Stomach (tissue), 9 donors: ENCODE measurements around the gene DNAH10. TPM values are rescaled to one million over a fixed set of nuclear protein-coding genes. Genes with fewer than 3 reads are reported as not detected.

Source experiments
- DNase-seq, 2 donors: peaks; one replicate each; pipeline versions ENCODE4 v3.0.0 to v3.0.0-alpha.2; 2013 to 2019
- H3K27ac ChIP-seq, 5 donors: fragments of 200-600 bp in 4 of 5; sonication (generic) in 4 of 5; one replicate each; pipeline ENCODE4 v1.5.1; 2013 to 2019; ENCODE audit warnings: mild to moderate bottlenecking in 1 of 5, moderate library complexity in 1 of 5
- H3K27me3 ChIP-seq, 3 donors: fragments of 200-600 bp; sonication (generic); one replicate each; pipeline ENCODE4 v1.5.1; 2017 to 2019; ENCODE audit warnings: mixed run types in 1 of 3
- H3K36me3 ChIP-seq, 4 donors: fragments of 200-600 bp; sonication (generic); 1 replicate in 3 of 4; 2 replicates in 1 of 4; pipeline ENCODE4 v1.5.1; 2016 to 2019
- H3K4me1 ChIP-seq, 4 donors: fragments of 200-600 bp; sonication (generic); one replicate each; pipeline ENCODE4 v1.5.1; 2016 to 2019
- H3K4me3 ChIP-seq, 4 donors: fragments of 200-600 bp; sonication (generic) in 3 of 4; one replicate each; pipeline ENCODE4 v1.5.1; 2016 to 2019; ENCODE audit warnings: mild to moderate bottlenecking in 1 of 4
- H3K9me3 ChIP-seq, 4 donors: fragments of 200-600 bp; sonication (generic); one replicate each; pipeline ENCODE4 v1.5.1; 2016 to 2019
- EP300 ChIP-seq: sonication (generic); formaldehyde crosslinking; IDR thresholded peaks from one replicate; pipeline ENCODE4 v1.6.1; 2017; ENCODE audit warnings: antibody characterized with exemption
- POLR2A ChIP-seq, 4 donors: fragments of 450-650 bp; IDR thresholded peaks; one replicate each; pipeline ENCODE4 v1.6.1; 2016; ENCODE audit warnings: antibody characterized with exemption in 4 of 4, control low read depth in 2 of 4, mild to moderate bottlenecking in 1 of 4, moderate library complexity in 1 of 4
- POLR2AphosphoS5 ChIP-seq, 3 donors: sonication (generic); formaldehyde crosslinking; IDR thresholded peaks; one replicate each; pipeline ENCODE4 v1.6.1; 2016; ENCODE audit warnings: antibody characterized with exemption in 3 of 3
- WGBS, 5 donors: extraction: QIAGEN DNeasy Blood & Tissue Kit in 3 of 5; methylation state at CpG; one replicate each; pipeline versions ENCODE4 v1.1.5 to v1.1.7; 2013 to 2018; 5-methylcytosine and 5-hydroxymethylcytosine counted together
- intact Hi-C: fragments of 100-400 bp; cut with DNase I; formaldehyde crosslinking; loops from one replicate; pipeline ENCODE4 v1.15.1; 2023; ENCODE audit warnings: low total_unique reads
- polyA plus RNA-seq, 3 donors: library from polyadenylated mRNA; stranded (reverse); fragments of 200-250 nt; gene quantifications; one replicate each; pipeline ENCODE4 v1.2.3, GENCODE V29; 2013
- total RNA-seq, 5 donors: library from RNA; depleted of rRNA; stranded (reverse); fragments of >200 nt; gene quantifications; one replicate each; pipeline versions ENCODE4 v1.1.0 to v1.2.3, GENCODE V29; 2014 to 2016
- TF ChIP-seq, protein P1 (sequence below), 7 experiments: fragments of 450-650 bp in 4 of 7; fragments of 200-600 bp in 3 of 7; sonication (generic) in 3 of 7; IDR thresholded peaks; one replicate each; pipeline ENCODE4 v1.5.1; 2016 to 2019; ENCODE audit warnings: antibody characterized with exemption in 7 of 7, control low read depth in 2 of 7, mild to moderate bottlenecking in 1 of 7
- donor health status: healthy with polysubstance abuse.
- donor health status: Bipolar disorder and iron deficiency.
- donor health status: healthy.

DNAH10 gene
- total and polyA plus RNA-seq, 8 donors, result under 0.01 to 0.92 (median 0.15) TPM; not detected in 3

DNA sequence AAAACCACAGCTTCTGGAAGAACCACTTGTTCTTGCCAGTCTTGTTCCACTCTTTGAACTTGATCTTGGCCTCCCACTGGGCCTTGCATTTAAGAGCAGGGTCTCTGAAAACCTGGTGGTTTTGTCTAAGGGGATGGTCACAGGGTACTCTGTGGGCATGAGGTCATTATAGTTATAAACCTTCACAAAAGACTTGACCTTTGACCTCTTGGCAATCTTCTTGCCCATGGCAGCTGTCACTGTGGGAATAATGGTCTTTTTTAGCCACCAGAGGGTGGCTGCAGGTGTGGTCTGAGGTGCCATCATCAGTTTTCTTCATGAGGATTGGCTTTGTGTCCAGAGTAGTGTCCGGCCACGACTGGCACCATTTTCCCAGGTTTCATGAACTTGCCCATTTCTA, 40.9 kb upstream of the DNAH10 start:
- peak in 1 of 2 donors; percentile 20 for DNase-seq
- H3K4me3 ChIP-seq, result no peak overlapping the region
- H3K27ac ChIP-seq, result no peak overlapping the region
- intact Hi-C loops, result no loop called here
- no peaks in the 10 kb centered on the region for H3K27me3 ChIP-seq
- no peaks in the 10 kb centered on the region for H3K9me3 ChIP-seq
- WGBS, 5 donors, result 90 to 100% (median 95%) methylated on average over 2 of the region's 2 CpGs
- peaks cover 11 to 24% (median 13%) of the 10 kb centered on the region in 4 donors for H3K4me1 ChIP-seq
- TF ChIP-seq POLR2A (IDR thresholded peaks at IDR 0.05), result no peak
- H3K36me3 ChIP-seq, result peaks cover 21 to 71% (median 66%) of the 10 kb centered on the region in 4 donors

DNA sequence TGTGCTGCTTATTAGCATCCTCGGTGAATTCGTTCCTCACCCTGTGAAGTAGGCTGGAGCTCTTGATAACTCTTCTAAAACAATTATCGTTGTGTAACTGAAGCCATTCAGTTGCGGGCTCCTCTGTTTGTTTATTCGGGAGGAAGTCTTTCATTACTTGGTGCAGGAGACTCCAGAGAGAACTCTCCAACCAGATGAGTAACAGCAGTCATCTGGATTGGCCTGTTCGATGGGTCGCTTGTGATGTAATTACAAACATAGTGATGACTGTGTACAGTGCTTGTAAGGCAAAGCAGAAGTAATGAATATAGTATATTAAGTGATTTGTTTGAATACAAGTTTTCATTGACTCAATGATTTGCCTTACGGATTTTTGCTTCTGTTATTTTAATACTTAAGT, 39.1 kb upstream of the DNAH10 start:
- H3K36me3 ChIP-seq, result peaks cover 36 to 88% (median 84%) of the 10 kb centered on the region in 4 donors
- no peaks in the 10 kb centered on the region for H3K9me3 ChIP-seq
- H3K27me3 ChIP-seq, result no peaks in the 10 kb centered on the region
- 79 to 90% (median 83%) methylated on average over 8 of the region's 8 CpGs for WGBS, 5 donors
- intact Hi-C loops, result no loop called here
- TF ChIP-seq, protein P1, sequence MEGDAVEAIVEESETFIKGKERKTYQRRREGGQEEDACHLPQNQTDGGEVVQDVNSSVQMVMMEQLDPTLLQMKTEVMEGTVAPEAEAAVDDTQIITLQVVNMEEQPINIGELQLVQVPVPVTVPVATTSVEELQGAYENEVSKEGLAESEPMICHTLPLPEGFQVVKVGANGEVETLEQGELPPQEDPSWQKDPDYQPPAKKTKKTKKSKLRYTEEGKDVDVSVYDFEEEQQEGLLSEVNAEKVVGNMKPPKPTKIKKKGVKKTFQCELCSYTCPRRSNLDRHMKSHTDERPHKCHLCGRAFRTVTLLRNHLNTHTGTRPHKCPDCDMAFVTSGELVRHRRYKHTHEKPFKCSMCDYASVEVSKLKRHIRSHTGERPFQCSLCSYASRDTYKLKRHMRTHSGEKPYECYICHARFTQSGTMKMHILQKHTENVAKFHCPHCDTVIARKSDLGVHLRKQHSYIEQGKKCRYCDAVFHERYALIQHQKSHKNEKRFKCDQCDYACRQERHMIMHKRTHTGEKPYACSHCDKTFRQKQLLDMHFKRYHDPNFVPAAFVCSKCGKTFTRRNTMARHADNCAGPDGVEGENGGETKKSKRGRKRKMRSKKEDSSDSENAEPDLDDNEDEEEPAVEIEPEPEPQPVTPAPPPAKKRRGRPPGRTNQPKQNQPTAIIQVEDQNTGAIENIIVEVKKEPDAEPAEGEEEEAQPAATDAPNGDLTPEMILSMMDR (IDR thresholded peaks at IDR 0.05), result no peak
- no peak for TF ChIP-seq POLR2AphosphoS5 (IDR thresholded peaks at IDR 0.05)
- H3K4me3 ChIP-seq, result no peak overlapping the region
- H3K4me1 ChIP-seq, result peaks cover 11 to 24% (median 13%) of the 10 kb centered on the region in 4 donors
- no peak overlapping the region for H3K27ac ChIP-seq
- DNase-seq, result no peak

DNA sequence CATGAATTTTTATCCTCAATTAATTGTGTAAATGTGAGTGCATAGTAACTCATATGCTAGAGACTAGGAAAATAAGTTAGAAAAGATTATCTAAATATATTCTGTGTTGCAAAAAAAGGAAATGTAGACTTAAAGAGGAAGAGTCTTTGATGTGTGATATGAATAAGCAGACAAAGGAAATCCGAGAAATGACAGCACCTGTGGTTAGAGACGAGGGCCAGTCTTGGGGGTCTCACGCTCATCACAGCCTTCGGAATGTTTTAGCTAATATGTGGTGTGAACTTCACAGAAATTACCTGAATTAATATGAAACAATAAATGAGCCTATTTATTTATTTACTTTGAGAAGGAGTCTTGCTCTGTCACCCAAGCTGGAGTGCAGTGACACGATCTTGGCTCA, 38.3 kb upstream of the DNAH10 start:
- Histone ChIP-seq H3K36me3 (peaks cover 38 to 96% (median 91%) of the 10 kb centered on the region in 4 donors), H3K27me3 (no peaks in the 10 kb centered on the region), H3K9me3 (no peaks in the 10 kb centered on the region), H3K4me1 (peaks cover 11 to 24% (median 13%) of the 10 kb centered on the region in 4 donors), H3K4me3 (no peak overlapping the region), H3K27ac (no peak overlapping the region)
- TF ChIP-seq POLR2AphosphoS5 (IDR thresholded peaks at IDR 0.05), result no peak
- no peak for TF ChIP-seq POLR2A (IDR thresholded peaks at IDR 0.05)
- TF ChIP-seq, protein P1 (IDR thresholded peaks at IDR 0.05), result no peak
- intact Hi-C loops, result no loop called here
- 72 to 87% (median 86%) methylated on average over 5 of the region's 5 CpGs for WGBS, 5 donors
- DNase-seq, result no peak

DNA sequence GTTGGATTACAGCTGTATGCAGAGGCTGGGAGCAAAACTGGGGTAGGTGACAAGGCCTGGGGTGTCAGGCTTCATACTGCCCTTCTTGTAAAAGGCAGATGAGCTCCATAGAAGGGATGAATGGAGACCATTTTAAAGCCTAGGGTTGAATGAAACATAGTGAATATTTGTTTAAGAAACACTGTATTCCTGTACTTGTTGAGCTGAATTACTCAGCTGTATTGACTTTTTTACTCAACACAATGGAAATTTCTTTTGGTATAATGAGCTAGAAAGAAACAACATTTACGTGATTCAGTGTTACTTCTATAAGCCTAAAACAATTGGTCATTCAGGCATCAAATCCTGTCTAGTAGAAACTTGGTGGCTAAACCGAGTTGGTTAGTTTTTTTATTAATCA, 35.9 kb upstream of the DNAH10 start:
- intact Hi-C loops, result no loop called here
- Histone ChIP-seq H3K36me3 (peaks cover 42 to 100% (median 99%) of the 10 kb centered on the region in 4 donors), H3K27me3 (no peaks in the 10 kb centered on the region), H3K27ac (no peak overlapping the region), H3K9me3 (no peaks in the 10 kb centered on the region), H3K4me3 (no peak overlapping the region), H3K4me1 (peaks cover 0 to 3% (median 0%) of the 10 kb centered on the region in 4 donors)
- 57 to 70% (median 66%) methylated on average over 2 of the region's 2 CpGs for WGBS, 5 donors
- no peak for TF ChIP-seq POLR2A (IDR thresholded peaks at IDR 0.05)
- no peak for TF ChIP-seq EP300
- TF ChIP-seq, protein P1 (IDR thresholded peaks at IDR 0.05), result no peak
- TF ChIP-seq POLR2AphosphoS5 (IDR thresholded peaks at IDR 0.05), result no peak
- DNase-seq, result no peak

DNA sequence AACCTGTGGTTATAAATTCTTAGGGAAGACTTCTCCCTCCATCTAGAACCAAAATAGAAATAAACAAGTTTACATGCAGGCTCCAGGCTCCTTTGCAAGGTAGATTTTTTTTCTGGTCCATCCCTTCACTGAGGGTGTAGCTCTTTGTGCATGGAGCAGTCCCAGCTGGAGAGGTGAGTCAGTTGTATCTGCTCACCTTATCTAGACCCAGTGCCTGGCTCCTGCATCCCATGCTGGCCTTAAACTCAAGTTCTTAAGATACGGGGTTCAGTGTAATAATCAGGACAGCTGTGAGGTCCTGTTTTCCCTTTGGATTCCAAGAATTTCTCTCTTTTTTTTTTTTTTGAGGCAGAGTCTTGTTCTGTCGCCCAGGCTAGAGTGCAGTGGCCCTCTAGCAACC, 35.1 kb upstream of the DNAH10 start:
- H3K27me3 ChIP-seq, result no peaks in the 10 kb centered on the region
- H3K4me1 ChIP-seq, result no peaks in the 10 kb centered on the region
- H3K4me3 ChIP-seq, result no peak overlapping the region
- no peaks in the 10 kb centered on the region for H3K9me3 ChIP-seq
- WGBS, 5 donors, result 60 to 89% (median 70%) methylated on average over 2 of the region's 2 CpGs
- TF ChIP-seq, protein P1 (IDR thresholded peaks at IDR 0.05), result no peak
- TF ChIP-seq EP300 (no peak), POLR2A (IDR thresholded peaks at IDR 0.05) (no peak), POLR2AphosphoS5 (IDR thresholded peaks at IDR 0.05) (no peak)
- DNase-seq, result no peak
- intact Hi-C loops, result no loop called here
- H3K27ac ChIP-seq, result no peak overlapping the region
- H3K36me3 ChIP-seq, result peaks cover 42 to 100% (median 99%) of the 10 kb centered on the region in 4 donors
